ENCODE measurements around the gene PTRH1.

PTRH1 gene

GRCh38 chr9:127693143-127693542 lies 22.3 kb downstream of the PTRH1 start:
- no peak for DNase-seq

GRCh38 chr9:127692071-127692470 lies 23.4 kb downstream of the PTRH1 start:
- no peak for DNase-seq

- DNase-seq: no peak
Observed at GRCh38 chr9:127690735-127691134, 24.7 kb downstream of the PTRH1 start.

- no peak for DNase-seq
Observed at GRCh38 chr9:127689329-127690000, 26.0 kb downstream of the PTRH1 start.

GRCh38 chr9:127686461-127687393 lies 28.7 kb downstream of the PTRH1 start:
- no peak for DNase-seq

- no peak for DNase-seq
Observed at GRCh38 chr9:127684576-127684975, 30.9 kb downstream of the PTRH1 start.

- no peak for DNase-seq
Observed at GRCh38 chr9:127683723-127684122, 31.7 kb downstream of the PTRH1 start.

GRCh38 chr9:127682351-127683136 lies 32.9 kb downstream of the PTRH1 start:
- DNase-seq: no peak

- no peak for DNase-seq
Observed at GRCh38 chr9:127680846-127681245, 34.6 kb downstream of the PTRH1 start.

GRCh38 chr9:127680226-127680625 lies 35.2 kb downstream of the PTRH1 start:
- DNase-seq: no peak

- DNase-seq: no peak
Observed at GRCh38 chr9:127679506-127679905, 36.0 kb downstream of the PTRH1 start.

- DNase-seq: no peak
Observed at GRCh38 chr9:127676638-127677037, 38.8 kb downstream of the PTRH1 start.

- DNase-seq: no peak
Observed at GRCh38 chr9:127673234-127673633, 42.2 kb downstream of the PTRH1 start.

GRCh38 chr9:127667906-127668305 lies 47.6 kb downstream of the PTRH1 start:
- DNase-seq: no peak

- DNase-seq: no peak
Observed at GRCh38 chr9:127667127-127667844, 48.2 kb downstream of the PTRH1 start.

- DNase-seq: no peak
Observed at GRCh38 chr9:127664678-127665507, 50.6 kb downstream of the PTRH1 start.

- DNase-seq: no peak
Observed at GRCh38 chr9:127664324-127664677, 51.2 kb downstream of the PTRH1 start.

All from NCI-H446 (cell line).